ENCODE results near the gene RPUSD1.

The RPUSD1 gene

GRCh38 chr16:798666-799065, 10.5 kb upstream of the RPUSD1 start:
- no peak for DNase-seq

DNA sequence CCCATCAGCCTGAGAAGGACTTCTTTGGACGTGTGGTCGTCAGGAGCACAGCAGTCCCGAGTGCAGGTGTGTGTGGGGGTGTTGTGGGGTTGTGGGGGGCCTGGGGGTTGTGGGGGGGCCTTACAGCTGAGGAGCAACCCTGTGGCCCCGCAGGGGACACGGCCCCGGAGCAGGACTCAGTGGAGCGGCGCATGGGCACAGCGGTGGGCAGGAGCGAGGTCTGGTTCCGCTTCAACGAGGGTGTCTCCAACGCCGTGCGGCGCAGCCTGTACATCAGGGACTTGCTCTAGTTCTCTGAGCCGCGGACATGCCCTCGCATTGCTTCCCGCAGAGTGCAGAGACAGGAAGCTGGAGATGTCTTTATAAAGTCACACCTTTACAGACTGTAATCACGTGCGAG, 9.5 kb upstream of the RPUSD1 start:
- DNase-seq: no peak

DNA sequence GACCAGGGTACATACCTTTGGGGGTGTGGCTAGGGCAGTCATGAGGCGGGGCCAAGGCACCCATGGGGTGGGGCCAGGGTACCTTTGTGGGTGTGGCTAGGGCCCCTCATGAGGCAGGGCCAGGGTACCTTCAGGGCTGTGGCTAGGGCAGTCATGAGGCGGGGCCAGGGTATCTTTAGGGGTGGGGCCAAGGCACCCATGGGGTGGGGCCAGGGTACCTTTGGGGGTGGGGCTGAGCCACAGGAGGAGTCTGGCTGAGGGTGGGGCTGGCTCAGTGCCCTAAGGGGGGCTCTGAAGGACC, 8.9 kb upstream of the RPUSD1 start:
- no peak for DNase-seq

GRCh38 chr16:796296-797119, 8.3 kb upstream of the RPUSD1 start:
- DNase-seq: no peak

DNA sequence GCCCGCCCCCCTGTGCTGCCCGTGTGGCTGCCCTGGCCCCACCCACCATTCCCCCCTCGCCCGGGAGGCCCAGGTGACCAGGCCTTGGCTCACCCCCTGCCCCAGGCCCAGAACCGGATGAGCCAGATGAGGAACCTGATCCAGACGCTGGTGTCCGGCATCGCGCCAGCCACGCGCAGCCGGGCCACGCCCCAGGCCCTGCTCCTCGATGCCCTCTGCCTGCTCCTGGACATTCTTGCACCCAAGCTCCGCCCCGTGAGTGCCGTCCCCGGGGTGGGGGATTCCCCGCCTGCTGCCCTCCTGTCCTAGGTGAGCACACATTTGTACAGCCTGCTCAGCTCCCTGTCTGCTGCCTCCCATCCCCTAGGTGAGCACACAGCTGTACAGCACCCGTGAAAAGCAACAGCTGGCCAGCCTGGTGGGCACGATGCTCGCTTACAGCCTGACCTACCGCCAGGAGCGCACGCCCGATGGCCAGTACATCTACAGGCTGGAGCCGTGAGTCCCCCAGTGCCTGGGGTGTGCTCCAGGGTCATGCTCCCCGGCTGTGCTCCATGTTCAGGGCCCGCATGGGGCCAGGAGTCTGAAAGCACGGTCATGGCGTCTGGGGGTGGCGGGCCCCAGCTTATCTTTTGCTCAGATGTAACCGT, 7.5 kb upstream of the RPUSD1 start:
- DNase-seq: no peak

GRCh38 chr16:794853-795466, 6.8 kb upstream of the RPUSD1 start:
- no peak for DNase-seq

DNA sequence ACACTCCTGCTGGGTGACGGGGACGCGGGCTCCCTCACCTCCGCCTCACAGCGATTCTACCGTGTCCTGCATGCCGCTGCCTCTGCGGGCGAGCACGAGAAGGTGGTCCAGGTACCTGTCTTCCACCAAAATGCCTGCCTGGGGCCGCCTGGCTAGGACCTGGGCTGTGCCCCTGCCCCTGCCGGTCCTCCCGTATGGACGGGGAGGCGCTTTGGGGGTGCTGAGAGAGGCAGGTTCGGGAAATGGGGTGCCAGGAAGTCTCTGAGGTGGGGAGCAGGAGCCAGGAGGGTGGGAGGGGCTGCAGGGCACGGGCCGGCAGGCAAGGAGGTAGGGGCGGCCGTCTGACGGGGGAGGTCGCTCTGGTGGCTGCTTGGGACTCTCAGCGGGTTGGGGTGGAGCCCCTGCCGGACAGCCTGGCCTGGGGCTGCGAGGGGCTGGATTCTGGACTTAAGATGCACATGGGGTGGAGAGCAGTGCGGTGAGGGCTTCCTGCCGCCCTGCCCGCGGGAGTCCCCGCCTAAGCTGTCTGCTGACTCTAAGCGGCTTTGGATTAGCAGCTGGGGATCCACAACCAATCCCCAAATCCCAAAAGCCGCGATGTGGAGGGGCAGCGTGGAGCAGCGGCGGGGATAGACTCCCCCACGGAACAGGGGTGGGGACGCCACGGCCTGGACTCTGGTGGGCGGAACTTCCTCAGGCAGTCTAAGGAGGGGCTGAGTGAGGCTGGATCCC, 6.1 kb upstream of the RPUSD1 start:
- DNase-seq: no peak

DNA sequence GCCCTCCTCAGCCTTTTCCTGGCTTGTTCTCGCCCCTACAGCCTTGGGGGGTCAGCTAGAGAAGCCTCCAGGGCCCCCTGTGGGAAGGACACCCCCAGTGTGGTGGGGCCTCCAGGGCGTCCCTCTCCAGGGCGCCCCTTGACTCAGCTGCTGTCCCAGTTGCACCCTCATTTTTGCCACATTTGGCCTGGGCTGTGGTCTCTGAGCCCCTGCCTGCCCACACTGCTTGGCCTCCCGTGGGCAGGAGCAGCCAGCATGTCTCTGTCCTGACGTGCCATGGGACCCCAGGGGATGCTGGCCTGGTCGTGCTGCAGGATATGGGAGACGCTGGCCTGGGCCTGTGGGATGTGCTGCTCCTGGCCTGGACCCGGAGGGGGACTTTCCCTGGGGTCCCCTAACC, 5.2 kb upstream of the RPUSD1 start:
- DNase-seq: no peak

- DNase-seq: no peak
Observed at GRCh38 chr16:792221-792995, 4.2 kb upstream of the RPUSD1 start.

GRCh38 chr16:791131-791530, 3.0 kb upstream of the RPUSD1 start:
- no peak for DNase-seq

DNA sequence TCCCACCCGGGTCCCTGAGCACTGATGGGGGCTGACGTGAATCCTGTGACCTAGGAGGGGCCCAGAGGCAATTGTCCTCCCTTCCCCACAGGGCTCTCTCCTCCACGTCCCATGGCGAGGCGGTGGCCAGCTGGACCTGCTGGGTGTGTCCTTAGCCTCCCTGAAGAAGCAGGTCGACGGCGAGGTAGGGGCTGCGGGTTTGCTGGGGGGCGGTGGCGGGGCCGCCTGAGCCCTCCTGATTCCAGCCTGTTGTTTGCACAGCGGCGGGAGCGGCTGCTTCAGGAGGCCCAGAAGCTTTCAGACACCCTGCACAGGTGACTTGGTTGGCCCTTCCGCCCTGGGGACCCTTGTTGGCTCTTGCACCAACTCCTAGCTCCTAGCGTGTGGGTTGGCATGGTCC, 1.9 kb upstream of the RPUSD1 start:
- no peak for DNase-seq

DNA sequence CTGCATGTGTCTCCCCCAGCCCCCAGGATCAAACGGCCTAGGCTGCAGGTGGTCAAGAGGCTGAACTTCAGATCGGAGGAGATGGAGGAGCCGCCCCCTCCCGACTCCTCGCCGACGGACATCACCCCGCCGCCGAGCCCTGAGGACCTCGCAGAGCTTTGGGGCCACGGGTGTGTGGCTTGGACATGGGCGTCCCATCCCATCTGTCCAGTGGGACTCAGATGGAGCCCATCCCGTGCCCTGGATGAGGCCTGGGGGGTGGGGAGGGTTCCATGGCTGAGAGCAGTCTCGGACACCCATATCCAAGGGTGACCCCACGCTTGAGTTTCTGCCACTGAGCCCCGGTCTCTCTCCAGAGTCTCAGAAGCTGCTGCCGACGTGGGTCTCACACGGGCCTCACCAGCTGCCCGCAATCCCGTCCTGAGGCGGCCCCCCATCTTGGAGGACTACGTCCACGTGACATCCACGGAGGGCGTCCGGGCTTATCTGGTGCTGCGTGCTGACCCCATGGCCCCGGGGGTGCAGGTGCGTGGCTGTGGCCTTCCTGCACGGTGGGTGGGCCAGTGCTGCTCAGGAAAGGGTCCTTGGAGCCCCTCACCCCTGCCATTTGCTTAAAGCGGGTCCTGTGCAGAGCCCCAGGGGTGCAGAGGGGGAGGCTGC, 1.1 kb upstream of the RPUSD1 start:
- no peak for DNase-seq

DNA sequence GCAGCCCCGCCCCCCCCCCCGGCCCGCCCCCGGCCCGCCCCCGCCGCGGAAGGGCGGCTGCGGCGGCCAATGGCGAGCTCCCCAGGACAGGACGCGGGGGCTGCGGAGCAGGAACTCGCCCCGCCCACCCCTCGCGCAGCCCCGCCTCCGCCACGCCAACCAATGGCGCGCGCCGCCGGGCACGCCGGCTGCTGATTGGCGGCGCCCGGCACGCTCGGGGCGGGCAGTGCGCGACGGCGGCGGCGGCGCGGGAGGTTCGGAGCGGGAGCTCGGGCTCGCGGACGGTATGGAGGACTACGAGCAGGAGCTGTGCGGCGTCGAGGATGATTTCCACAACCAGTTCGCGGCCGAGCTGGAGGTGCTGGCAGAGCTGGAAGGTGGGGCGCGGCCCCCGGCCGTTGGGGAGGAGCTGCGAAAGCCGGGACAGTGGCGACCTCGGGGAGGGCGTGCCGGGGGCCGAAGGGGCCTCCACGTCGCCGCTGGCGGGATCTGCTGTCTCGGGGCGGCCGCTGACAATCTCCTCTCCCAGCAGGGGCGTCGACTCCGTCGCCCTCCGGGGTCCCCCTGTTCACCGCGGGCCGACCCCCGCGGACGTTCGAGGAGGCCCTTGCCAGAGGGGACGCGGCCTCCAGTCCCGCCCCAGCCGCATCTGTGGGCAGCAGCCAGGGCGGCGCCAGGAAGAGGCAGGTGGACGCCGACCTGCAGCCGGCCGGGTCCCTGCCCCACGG, 382 bp upstream of the RPUSD1 start, which contains the start of gene CHTF18:
TSS of gene CHTF18 (plus strand) at position 222 of the 728 bp plus-strand sequence. CDS start at position 287, 65 bp downstream.
- DNase-seq: peak; percentile 76

GRCh38 chr16:787321-787966, 737 bp downstream of the RPUSD1 start:
- no peak for DNase-seq

- DNase-seq: no peak
Observed at GRCh38 chr16:785563-786535, 2.3 kb downstream of the RPUSD1 start.

GRCh38 chr16:784431-784830, 3.8 kb downstream of the RPUSD1 start:
- DNase-seq: no peak

- DNase-seq: no peak
Observed at GRCh38 chr16:783404-784161, 4.6 kb downstream of the RPUSD1 start.

- DNase-seq: no peak
Observed at GRCh38 chr16:782766-783403, 5.3 kb downstream of the RPUSD1 start.
